OCI-LY1 (cell line): ENCODE results near the gene C16orf74.

ENCODE experiments used
- EZH2 ChIP-seq: fragments of 200-600 bp; sonication (generic), shearing (Covaris generic); IDR thresholded peaks from 2 replicates; pipeline ENCODE4 v1.8.0; 2017; ENCODE audit warnings: borderline replicate concordance, mixed run types, mild to moderate bottlenecking, antibody characterized with exemption, low read length, moderate library complexity, mixed read lengths
- TF ChIP-seq, protein P1 (sequence below): fragments of 200-600 bp; sonication (generic), shearing (Covaris generic); IDR thresholded peaks from 2 replicates; pipeline ENCODE4 v1.5.1; 2017; ENCODE audit warnings: mild to moderate bottlenecking, antibody characterized with exemption, low read length, moderate library complexity, mixed read lengths

DNA sequence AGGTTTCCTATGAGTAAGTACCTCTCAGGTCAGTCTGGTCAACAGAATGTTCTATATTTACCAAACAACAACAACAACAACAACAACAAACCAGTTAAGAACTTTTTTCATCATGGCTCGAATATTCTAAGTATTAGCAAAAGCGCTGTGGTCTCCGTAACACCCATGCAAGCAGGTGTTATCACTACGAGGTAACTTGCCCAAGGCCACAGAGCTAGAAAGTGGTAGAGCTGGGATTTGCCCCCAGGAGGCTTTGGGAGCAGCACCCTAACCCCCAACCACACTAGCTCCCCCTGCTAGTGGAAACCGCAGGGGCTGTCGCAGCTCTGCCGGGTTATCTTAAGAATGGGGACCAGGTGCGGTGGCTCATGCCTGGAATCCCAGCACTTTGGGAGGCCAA is 23.9 kb upstream of the C16orf74 start:
- TF ChIP-seq, protein P1, sequence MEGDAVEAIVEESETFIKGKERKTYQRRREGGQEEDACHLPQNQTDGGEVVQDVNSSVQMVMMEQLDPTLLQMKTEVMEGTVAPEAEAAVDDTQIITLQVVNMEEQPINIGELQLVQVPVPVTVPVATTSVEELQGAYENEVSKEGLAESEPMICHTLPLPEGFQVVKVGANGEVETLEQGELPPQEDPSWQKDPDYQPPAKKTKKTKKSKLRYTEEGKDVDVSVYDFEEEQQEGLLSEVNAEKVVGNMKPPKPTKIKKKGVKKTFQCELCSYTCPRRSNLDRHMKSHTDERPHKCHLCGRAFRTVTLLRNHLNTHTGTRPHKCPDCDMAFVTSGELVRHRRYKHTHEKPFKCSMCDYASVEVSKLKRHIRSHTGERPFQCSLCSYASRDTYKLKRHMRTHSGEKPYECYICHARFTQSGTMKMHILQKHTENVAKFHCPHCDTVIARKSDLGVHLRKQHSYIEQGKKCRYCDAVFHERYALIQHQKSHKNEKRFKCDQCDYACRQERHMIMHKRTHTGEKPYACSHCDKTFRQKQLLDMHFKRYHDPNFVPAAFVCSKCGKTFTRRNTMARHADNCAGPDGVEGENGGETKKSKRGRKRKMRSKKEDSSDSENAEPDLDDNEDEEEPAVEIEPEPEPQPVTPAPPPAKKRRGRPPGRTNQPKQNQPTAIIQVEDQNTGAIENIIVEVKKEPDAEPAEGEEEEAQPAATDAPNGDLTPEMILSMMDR = no peak
- no peak for TF ChIP-seq EZH2
